ENCODE results near the gene KPNB1.

GRCh38 chr17:47633996-47634395 lies 15.7 kb upstream of the KPNB1 start:
- no peak for TF ChIP-seq GATA2 (IDR thresholded peaks at IDR 0.05; ENCODE audit: low read depth, low read length)
- no peak for TF ChIP-seq GATA3 (IDR thresholded peaks at IDR 0.05; ENCODE audit: low read depth, low read length)
